ENCODE results near the gene LRRC31. TPM values are rescaled to one million over a fixed set of nuclear protein-coding genes. Genes with fewer than 3 reads are reported as not detected.

Gene LRRC31
- polyA plus RNA-seq, 1 experiment: not detected

DNA sequence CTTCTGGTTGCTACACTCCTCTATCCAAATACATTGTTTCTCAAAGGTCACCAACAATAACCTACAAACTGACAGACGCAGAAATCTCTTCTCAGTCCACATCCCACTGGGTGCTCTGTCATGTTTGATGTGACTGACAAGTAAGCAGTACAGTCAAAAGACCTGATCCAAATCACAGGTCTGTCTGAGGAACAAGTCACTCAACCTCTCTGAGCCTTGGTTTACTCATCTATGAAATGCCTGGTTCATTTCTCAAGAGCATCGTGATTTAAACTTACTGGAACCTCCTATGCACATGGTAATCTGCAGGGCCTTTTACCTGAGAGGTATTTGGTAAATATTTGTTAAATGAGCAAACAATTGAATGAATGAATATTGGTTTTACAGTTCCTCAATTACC lies 5.5 kb downstream of the LRRC31 start:
- DNase-seq (ENCODE audit: low read depth, low spot score): no peak
- Histone ChIP-seq H3K27ac (ENCODE audit: low read depth, low read length) (no peak overlapping the region), H3K27me3 (ENCODE audit: control insufficient read depth, insufficient read depth, low read length) (no peaks in the 10 kb centered on the region), H3K4me3 (ENCODE audit: low read depth, low read length) (no peak overlapping the region), H3K9me3 (ENCODE audit: control insufficient read depth, insufficient read depth, low read length) (no peaks in the 10 kb centered on the region)
- ChIA-PET POLR2A (no interaction called here), CTCF (interaction anchor here (0.5 to 3.2 kb wide), 9 partner anchors 8 to 1376 kb away, joined by 3 to 12 read pairs (median 3); no protein-coding TSS in a partner anchor)
- TF ChIP-seq CTCF (IDR thresholded peaks at IDR 0.05; ENCODE audit: low read depth, low read length): no peak

- Histone ChIP-seq H3K4me3 (ENCODE audit: low read depth, low read length) (no peak overlapping the region), H3K27me3 (ENCODE audit: control insufficient read depth, insufficient read depth, low read length) (no peaks in the 10 kb centered on the region), H3K9me3 (ENCODE audit: control insufficient read depth, insufficient read depth, low read length) (no peaks in the 10 kb centered on the region), H3K27ac (ENCODE audit: low read depth, low read length) (no peak overlapping the region)
- peak; percentile 91 for TF ChIP-seq CTCF (IDR thresholded peaks at IDR 0.05; ENCODE audit: low read depth, low read length)
- ChIA-PET POLR2A (no interaction called here), CTCF (interaction anchor here (0.6 to 3.2 kb wide), 16 partner anchors 10 to 371 kb away, joined by 3 to 12 read pairs (median 3); partner anchors contain the start of gene SAMD7)
- peak; percentile 34 for DNase-seq (ENCODE audit: low read depth, low spot score)
These were observed 6.3 kb downstream of the LRRC31 start for GRCh38 chr3:169863458-169863899.

DNA sequence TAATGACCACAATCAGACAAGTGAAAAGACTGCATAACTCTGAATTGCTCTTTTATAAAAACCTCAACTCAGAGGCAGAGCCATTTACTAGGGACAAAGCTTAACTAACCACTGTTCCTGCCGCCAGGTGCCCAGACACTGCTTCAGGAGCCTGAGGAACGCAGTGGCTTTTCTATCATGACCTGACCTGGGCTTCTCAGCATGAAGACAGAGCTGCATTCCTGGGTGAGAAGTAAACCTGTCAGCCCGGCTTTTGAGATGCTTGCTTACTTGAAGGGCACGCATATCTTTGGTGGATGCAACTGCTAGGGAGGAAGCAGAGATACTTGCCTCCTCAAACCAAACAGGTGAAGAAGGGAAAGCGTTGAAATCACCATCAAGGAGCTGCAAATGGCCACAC lies 7.9 kb downstream of the LRRC31 start:
- Histone ChIP-seq H3K27ac (ENCODE audit: low read depth, low read length) (no peak overlapping the region), H3K9me3 (ENCODE audit: control insufficient read depth, insufficient read depth, low read length) (no peaks in the 10 kb centered on the region), H3K27me3 (ENCODE audit: control insufficient read depth, insufficient read depth, low read length) (peaks cover under 1% of the 10 kb centered on the region), H3K4me3 (ENCODE audit: low read depth, low read length) (no peak overlapping the region)
- ChIA-PET POLR2A (no interaction called here), CTCF (interaction anchor here (1.1 to 1.9 kb wide), 9 partner anchors 13 to 229 kb away, joined by 3 to 7 read pairs (median 4); no protein-coding TSS in a partner anchor)
- TF ChIP-seq CTCF (IDR thresholded peaks at IDR 0.05; ENCODE audit: low read depth, low read length): no peak
- no peak for DNase-seq (ENCODE audit: low read depth, low spot score)

DNA sequence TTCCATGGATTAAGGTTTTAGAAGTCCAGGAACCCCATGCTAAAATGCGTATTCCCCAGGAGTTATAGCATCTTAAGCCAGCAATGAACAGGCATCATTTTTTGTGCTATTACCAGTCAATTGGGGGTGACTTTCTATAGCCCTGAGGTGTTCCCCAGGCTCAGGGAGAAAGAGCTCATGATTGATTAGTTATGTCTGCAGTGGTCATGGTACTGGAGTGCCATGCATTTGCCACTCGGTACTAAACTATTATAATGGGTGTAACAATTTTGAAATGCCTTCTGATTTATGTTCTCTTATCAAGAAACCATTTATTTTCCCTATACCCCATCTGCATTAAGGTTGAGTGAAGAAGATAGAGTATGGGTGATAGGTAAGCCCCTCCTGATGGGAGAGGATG lies 11.9 kb downstream of the LRRC31 start:
- ChIA-PET POLR2A (no interaction called here), CTCF (no interaction called here)
- no peak for DNase-seq (ENCODE audit: low read depth, low spot score)
- Histone ChIP-seq H3K9me3 (ENCODE audit: control insufficient read depth, insufficient read depth, low read length) (no peaks in the 10 kb centered on the region), H3K27ac (ENCODE audit: low read depth, low read length) (no peak overlapping the region), H3K27me3 (ENCODE audit: control insufficient read depth, insufficient read depth, low read length) (peaks cover 12% of the 10 kb centered on the region), H3K4me3 (ENCODE audit: low read depth, low read length) (no peak overlapping the region)
- TF ChIP-seq CTCF (IDR thresholded peaks at IDR 0.05; ENCODE audit: low read depth, low read length): no peak

GRCh38 chr3:169855514-169855913 lies 14.2 kb downstream of the LRRC31 start:
- no peak for DNase-seq (ENCODE audit: low read depth, low spot score)
- TF ChIP-seq CTCF (IDR thresholded peaks at IDR 0.05; ENCODE audit: low read depth, low read length): no peak
- no peak overlapping the region for H3K27ac ChIP-seq (ENCODE audit: low read depth, low read length)
- POLR2A ChIA-PET: no interaction called here
- H3K27me3 ChIP-seq (ENCODE audit: control insufficient read depth, insufficient read depth, low read length): peaks cover 12% of the 10 kb centered on the region
- CTCF ChIA-PET: no interaction called here
- H3K4me3 ChIP-seq (ENCODE audit: low read depth, low read length): no peak overlapping the region
- no peaks in the 10 kb centered on the region for H3K9me3 ChIP-seq (ENCODE audit: control insufficient read depth, insufficient read depth, low read length)

All from AG04450 (cell line).